Stimulated activated CD4-positive, alpha-beta T cell treated with anti-CD3 and anti-CD28 coated beads, Interleukin-4, amount 100 ng/mL, for 24 hours (primary cell): Measurements from ENCODE around the gene EPS8L2.
A peak's percentile ranks its signal among the peaks of the same experiment; 100 is the strongest.

Experiments used
- DNase-seq: peaks from one replicate; pipeline ENCODE4 v3.0.0-alpha.2; 2020

EPS8L2 gene

GRCh38 chr11:690738-691633, 15.0 kb upstream of the EPS8L2 start:
- DNase-seq = no peak

GRCh38 chr11:691710-692590, 14.1 kb upstream of the EPS8L2 start:
- no peak for DNase-seq

GRCh38 chr11:692824-693414, 13.1 kb upstream of the EPS8L2 start:
- DNase-seq = no peak

GRCh38 chr11:693415-693831, 12.6 kb upstream of the EPS8L2 start:
- DNase-seq = no peak

- no peak for DNase-seq
These were observed 12.0 kb upstream of the EPS8L2 start for GRCh38 chr11:693887-694562.

- peak; percentile 99 for DNase-seq
These were observed 11.3 kb upstream of the EPS8L2 start, which contains the start of gene DEAF1 for GRCh38 chr11:694563-695287. Gene DEAF1 (minus strand): TSS chr11:695222. CDS start chr11:695047, 175 bp downstream.

- DNase-seq = no peak
These were observed 10.8 kb upstream of the EPS8L2 start for GRCh38 chr11:695288-695537.

- DNase-seq = peak; percentile 98
These were observed 10.3 kb upstream of the EPS8L2 start, which contains the start of gene TMEM80 for GRCh38 chr11:695538-696248. Gene TMEM80 (plus strand): TSS chr11:695816. CDS start chr11:695828, 12 bp downstream.

- no peak for DNase-seq
These were observed 9.0 kb upstream of the EPS8L2 start for GRCh38 chr11:696955-697491.

GRCh38 chr11:697811-698311, 8.2 kb upstream of the EPS8L2 start:
- DNase-seq = no peak

GRCh38 chr11:698493-699115, 7.4 kb upstream of the EPS8L2 start:
- no peak for DNase-seq

GRCh38 chr11:699116-699508, 6.9 kb upstream of the EPS8L2 start:
- no peak for DNase-seq

GRCh38 chr11:699753-700152, 6.3 kb upstream of the EPS8L2 start:
- no peak for DNase-seq

GRCh38 chr11:701741-702461, 4.1 kb upstream of the EPS8L2 start:
- DNase-seq = no peak

GRCh38 chr11:702462-703461, 3.3 kb upstream of the EPS8L2 start:
- no peak for DNase-seq

- no peak for DNase-seq
These were observed 2.5 kb upstream of the EPS8L2 start for GRCh38 chr11:703506-703905.

GRCh38 chr11:704228-704674, 1.8 kb upstream of the EPS8L2 start:
- DNase-seq = no peak
